ENCODE data around the gene CLCN7. TPM values are rescaled to one million over a fixed set of nuclear protein-coding genes. Genes with fewer than 3 reads are reported as not detected.

CLCN7 gene
- polyA plus RNA-seq, 12 donors, result 12.5 to 36.6 (median 24.0) TPM; not detected in 1

- DNase-seq, result no peak
These were observed 9.3 kb downstream of the CLCN7 start for GRCh38 chr16:1465567-1465915.

- no peak for DNase-seq
These were observed 9.8 kb downstream of the CLCN7 start for GRCh38 chr16:1464894-1465566.

DNA sequence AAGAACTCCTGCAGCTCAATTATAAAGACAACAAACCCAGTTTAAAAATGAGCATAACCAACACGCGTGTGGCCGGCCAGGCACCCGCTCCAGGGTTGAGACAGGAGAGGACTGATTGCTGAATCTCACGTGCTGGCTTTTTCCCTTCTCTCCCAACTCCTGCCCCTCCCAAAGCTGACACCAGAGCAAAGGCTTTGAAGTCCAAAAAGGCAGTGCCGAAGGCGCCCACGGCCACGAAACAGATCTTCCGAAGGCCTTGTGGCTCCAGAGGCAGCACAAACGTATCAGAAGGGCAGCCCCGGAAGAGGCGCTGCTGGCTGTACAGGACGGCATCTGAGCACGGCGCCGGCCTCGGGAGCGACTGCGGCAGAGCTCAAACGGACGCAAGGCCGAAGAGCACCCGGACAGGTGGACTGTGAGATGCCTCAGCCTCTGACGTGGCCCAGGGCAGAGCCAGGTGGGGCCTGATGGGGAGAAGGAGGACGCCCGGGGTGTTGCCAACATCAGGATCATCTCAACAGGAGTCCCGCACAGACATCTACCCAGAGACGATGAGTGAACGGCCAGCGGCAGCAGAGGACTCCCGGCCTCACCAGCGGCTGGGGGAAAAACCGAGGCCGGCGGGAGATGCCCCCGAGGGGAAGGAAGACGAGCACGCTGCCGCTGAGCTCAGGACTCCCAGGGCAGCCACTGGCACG is 10.5 kb downstream of the CLCN7 start:
- DNase-seq, result no peak

GRCh38 chr16:1461146-1461545 is 13.7 kb downstream of the CLCN7 start:
- no peak for DNase-seq

- DNase-seq, result no peak
These were observed 14.2 kb downstream of the CLCN7 start for GRCh38 chr16:1460602-1461138.

GRCh38 chr16:1459967-1460366 is 14.9 kb downstream of the CLCN7 start:
- DNase-seq, result no peak

DNA sequence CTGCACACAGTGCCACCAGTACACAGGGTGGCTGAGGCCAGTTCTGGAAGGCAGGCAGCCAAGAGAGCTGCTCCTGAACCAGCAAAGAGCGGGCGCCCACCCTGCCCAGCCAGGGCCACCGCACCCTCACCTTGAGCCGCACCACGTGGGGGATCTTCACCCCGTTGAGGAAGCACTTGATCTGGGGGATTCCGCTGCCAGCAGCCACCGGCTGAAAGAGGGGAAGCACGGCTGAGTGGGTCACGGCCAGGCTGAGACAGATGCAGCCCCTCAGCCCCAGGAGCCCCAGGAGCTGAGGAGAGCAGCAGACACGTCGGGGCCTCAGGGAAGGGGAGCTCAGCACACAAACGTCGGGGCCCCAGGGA is 15.9 kb downstream of the CLCN7 start:
- DNase-seq, result no peak

DNA sequence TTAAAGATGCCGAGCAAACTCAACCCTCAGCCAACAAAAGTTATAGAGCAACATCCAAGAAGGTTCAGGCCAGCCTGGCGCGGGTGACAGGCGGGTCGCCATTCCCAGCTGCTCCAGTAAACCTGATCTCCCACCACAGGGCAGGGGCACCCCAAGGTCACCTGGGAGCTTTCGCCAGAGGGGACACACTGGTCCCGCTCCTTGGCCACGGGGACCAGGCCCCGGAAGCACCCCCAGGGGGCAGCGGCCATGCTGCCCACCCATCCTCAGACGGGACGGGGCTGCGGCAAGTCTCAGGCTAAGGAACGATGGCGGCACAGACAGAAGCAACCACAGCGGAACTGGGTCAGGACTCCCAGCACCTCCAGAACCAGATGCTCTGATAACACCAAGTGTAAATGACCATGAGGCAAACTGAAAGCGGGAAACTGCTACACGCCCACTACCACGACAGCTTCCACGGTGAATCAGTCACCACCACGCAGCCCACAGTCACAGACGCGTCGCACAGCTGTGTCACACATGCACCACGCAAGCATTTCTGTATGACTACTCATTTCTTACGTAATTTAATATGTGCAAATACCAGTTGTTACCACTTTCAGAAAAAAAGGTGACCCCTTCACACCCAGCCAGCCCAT is 16.4 kb downstream of the CLCN7 start:
- no peak for DNase-seq

- no peak for DNase-seq
These were observed 17.2 kb downstream of the CLCN7 start for GRCh38 chr16:1457489-1458245.

GRCh38 chr16:1456951-1457350 is 17.9 kb downstream of the CLCN7 start:
- DNase-seq, result no peak

DNA sequence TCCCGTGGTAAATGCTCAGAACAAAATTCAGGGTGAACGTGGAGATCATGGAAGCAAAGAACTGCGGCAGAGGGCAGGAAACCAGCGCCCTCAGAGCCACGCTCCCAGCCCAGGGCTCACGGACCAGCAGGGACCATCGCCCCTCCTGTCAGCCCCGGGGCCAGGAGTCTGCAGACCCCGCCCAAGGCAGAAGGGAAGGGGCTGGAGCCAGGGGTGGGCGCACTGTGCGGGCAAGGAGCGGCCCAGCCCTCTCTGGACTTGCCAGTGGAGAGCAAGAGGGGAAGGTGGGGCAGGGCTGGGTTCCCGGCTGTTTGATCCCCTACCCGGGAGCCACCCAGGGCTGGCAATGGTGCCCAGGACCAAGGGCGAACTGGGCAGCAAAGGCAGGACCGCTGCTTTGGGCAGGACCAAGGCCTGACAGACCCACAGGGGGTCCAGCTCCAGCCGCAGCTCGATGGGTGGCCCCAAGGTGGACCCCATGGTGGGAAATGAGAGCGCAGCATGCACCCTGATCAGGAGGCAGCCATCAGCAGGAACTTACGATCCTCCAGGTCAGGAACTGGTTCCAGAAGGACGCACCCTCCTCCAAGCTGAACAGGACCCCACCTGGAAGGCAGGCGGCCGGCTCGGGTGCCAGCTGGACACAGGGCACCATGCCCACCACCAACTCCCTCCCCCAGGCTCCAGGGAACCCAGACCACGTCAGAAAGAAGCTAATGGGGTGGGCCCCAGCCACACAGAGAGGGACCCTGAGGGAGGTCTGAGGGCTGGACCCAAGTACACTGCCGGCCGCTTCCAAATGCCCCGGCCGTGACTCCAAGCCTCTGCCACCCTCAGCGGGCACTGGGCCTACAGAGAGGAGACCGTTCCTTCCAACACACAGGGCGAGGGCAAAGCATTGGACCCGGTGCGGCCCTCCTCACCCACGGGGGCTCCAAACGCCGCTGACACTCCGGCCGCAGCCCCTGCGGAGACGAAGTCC is 19.3 kb downstream of the CLCN7 start:
- no peak for DNase-seq

GRCh38 chr16:1454561-1454960 is 20.3 kb downstream of the CLCN7 start:
- DNase-seq, result no peak

DNA sequence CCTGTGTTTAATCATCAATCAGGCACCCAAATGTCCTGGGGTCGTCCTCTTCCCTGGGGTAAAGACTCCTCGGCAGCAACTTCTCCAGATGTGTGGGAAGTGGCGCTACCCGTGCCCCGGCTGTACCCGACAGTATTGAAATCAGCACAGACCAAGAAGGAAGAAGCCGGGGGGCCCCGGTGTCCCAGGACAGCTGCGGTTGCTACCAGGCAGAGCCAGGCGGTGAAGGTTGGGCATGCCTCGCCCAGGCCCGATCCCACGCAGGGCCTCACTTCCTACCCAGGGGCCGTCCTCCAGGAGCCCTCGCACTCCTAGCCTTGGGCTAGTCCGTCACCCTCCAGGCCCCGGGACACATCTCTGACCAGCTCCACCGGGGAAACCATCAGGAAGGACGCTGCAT is 21.5 kb downstream of the CLCN7 start:
- DNase-seq, result no peak

DNA sequence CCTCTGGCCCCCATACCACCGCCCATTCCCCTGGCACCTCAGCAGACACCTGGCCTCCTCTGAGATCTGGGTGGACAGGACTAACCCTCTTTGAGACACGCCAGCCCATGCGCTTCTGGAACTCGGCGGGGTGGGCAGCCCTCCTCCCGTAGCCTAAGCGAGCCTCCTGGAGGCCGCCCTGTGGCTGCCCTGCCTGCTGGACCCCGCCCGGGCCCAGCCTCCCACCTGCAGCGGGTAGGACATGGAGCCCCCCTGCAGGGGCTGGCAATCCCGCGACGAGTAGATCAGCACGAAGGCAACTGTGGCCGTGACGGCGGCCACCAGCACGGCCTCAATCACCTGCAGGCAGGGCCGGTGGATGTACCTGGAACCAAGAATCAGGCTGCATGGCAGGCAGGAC is 22.3 kb downstream of the CLCN7 start:
- no peak for DNase-seq

GRCh38 chr16:1451702-1452392 is 23.0 kb downstream of the CLCN7 start:
- no peak for DNase-seq

- DNase-seq, result no peak
These were observed 24.0 kb downstream of the CLCN7 start for GRCh38 chr16:1450841-1451240.

- no peak for DNase-seq
These were observed 24.6 kb downstream of the CLCN7 start for GRCh38 chr16:1450218-1450617.

DNA sequence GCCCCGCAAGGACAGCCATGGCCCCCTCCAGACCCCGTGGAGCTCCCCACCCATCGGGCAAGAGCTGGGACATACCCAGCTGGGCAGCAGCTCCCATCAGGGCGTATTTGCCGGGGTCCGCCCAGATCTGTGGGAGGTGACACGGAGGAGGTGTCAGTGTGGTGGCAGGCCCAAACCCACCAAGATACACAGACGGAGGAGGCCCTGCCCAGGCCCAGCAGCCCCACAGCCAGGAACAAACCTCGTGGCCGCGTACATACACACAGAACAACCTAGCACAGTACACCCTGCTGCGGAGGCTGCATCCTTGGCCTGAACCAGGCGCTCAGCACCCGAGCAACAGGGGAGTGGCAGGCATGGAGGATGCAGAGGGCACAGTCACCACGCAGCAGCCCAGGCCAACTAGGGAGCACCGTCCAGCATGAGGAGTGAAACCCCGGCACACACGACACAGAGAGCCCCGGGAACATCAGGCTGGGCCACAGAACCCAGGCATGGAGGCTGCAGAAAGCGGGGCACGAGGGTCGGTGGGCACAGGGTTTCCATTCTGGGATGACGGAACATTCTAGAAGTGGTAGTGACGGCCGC is 25.5 kb downstream of the CLCN7 start:
- no peak for DNase-seq

DNA sequence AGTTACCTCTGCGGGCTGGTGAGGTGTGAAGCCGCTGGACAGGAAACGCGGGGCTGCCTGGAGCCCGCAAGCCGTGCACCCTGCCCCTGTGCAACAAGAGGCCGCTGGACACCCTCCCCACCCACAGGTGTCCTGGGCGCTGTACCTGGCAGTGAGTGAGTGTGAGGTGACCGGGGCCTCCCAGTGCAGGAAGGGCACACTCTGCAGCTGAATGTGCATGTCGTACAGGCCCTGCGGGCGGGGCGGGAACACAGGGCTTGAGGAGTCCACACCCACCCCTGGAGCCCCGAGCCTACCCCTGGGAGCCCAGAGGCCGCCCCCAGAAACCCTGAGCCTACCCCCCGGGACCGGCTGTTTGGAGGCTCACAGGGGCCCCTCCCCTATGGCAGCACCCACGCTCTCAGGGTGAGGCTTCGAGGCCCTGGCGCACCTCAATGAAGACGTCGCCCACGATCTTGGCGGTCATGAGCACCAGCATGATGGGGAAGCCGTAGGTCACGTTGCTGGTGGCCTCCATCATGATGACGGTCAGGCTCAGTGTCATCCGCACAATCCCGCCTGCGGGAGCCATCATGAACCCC is 26.2 kb downstream of the CLCN7 start:
- DNase-seq, result no peak

GRCh38 chr16:1447965-1448364 is 26.9 kb downstream of the CLCN7 start:
- no peak for DNase-seq
